ENCODE data around the gene DPPA3.

GRCh38 chr12:7709969-7710675 is 1.1 kb upstream of the DPPA3 start:
- TF ChIP-seq, protein P1, sequence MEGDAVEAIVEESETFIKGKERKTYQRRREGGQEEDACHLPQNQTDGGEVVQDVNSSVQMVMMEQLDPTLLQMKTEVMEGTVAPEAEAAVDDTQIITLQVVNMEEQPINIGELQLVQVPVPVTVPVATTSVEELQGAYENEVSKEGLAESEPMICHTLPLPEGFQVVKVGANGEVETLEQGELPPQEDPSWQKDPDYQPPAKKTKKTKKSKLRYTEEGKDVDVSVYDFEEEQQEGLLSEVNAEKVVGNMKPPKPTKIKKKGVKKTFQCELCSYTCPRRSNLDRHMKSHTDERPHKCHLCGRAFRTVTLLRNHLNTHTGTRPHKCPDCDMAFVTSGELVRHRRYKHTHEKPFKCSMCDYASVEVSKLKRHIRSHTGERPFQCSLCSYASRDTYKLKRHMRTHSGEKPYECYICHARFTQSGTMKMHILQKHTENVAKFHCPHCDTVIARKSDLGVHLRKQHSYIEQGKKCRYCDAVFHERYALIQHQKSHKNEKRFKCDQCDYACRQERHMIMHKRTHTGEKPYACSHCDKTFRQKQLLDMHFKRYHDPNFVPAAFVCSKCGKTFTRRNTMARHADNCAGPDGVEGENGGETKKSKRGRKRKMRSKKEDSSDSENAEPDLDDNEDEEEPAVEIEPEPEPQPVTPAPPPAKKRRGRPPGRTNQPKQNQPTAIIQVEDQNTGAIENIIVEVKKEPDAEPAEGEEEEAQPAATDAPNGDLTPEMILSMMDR (IDR thresholded peaks at IDR 0.05), result no peak
- TF ChIP-seq POLR2A (IDR thresholded peaks at IDR 0.05) (no peak), EP300 (IDR thresholded peaks at IDR 0.05) (no peak)
